EH (cell line): ENCODE measurements around the gene GZMM.
A peak's percentile ranks its signal among the peaks of the same experiment; 100 is the strongest.

Experiments
- DNase-seq: peaks from one replicate; pipeline ENCODE4 v3.0.0-alpha.2; 2015; ENCODE audit warnings: low read depth

The GZMM gene

GRCh38 chr19:566844-567243 lies 23.0 kb downstream of the GZMM start:
- DNase-seq, result no peak

DNA sequence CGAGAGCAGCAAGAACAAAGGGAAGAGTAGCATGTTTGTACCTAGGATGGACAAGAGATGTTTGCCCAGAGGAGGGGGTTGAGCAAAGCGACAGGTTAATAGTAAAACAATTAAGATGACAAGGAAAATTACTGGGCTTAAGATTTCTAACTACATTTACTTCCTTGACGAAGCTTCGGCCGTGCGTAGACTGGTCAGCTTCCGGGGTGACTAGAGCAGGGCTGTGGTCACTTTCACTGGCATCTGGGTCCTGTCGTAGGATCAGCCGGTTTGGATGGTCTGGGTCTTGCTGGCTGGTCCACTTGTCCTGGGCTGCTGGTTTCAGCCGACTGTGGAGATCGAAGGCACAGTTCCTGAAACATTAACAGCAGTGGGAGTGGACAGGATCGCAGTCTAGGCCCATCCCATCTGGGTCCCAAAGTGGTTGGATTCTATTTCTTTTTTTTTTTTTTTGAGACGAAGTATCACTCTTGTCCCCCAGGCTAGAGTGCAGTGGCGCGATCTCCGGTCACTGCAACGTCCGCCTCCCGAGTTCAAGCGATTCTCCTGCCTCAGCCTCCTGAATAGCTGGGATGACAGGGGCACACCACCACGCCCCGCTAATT lies 23.5 kb downstream of the GZMM start:
- DNase-seq, result no peak

GRCh38 chr19:570251-570686 lies 26.4 kb downstream of the GZMM start:
- DNase-seq, result no peak

DNA sequence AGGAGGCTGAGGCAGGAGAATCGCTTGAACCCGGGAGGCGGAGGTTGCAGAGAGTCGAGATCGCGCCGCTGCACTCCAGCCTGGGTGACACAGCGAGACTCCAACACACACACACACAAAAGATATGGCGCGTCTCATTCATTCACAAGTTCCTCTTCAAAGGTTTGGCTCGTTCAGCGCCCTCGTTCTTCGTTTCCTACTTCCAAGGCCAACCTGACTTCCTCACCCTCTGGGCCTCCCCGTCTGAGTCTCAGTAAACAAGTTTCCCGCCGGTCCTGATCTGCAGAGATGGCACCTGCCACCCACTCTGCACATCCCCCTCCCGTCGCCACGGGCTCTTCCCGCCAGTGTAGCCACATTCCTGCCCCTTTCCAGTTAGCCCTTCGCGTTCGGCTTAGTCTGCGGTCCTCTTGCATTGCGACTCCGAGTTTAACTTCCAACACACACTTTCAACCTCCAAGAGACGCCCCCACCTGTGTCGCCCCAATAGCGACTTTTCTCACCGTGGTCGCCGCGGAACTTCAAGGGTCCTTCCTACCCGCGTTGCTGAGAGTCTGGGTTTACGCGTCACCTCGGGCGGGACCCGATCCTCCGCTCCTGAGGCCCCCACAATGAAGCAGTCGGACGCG lies 27.2 kb downstream of the GZMM start:
- no peak for DNase-seq

GRCh38 chr19:571566-571974 lies 27.7 kb downstream of the GZMM start:
- peak; percentile 47 for DNase-seq

GRCh38 chr19:572140-572742 lies 28.4 kb downstream of the GZMM start, which contains the start of gene BSG:
TSS of gene BSG (plus strand) at chr19:572596. CDS start at chr19:572635, 39 bp downstream.
- peak; percentile 98 for DNase-seq

GRCh38 chr19:572743-573518 lies 29.1 kb downstream of the GZMM start:
- peak; percentile 62 for DNase-seq

DNA sequence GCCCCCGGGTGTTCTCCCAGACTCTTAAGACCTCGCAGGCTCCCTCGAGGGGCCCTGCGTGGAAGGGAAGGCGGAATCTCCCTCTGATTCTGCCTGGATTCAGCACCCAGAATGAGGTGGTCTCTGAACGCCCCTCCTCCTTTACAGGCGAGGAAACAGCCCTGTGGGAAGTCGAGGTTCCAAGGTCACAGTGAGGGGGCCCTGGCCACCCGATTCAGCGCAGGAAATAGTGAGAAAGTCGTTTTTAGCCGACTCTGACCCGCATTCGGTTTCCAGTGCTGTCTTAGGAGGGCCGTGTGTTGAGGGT lies 29.6 kb downstream of the GZMM start:
- DNase-seq, result no peak

GRCh38 chr19:574658-575526 lies 31.0 kb downstream of the GZMM start:
- peak; percentile 46 for DNase-seq

- peak; percentile 71 for DNase-seq
These were observed 32.0 kb downstream of the GZMM start for GRCh38 chr19:575527-576506.

DNA sequence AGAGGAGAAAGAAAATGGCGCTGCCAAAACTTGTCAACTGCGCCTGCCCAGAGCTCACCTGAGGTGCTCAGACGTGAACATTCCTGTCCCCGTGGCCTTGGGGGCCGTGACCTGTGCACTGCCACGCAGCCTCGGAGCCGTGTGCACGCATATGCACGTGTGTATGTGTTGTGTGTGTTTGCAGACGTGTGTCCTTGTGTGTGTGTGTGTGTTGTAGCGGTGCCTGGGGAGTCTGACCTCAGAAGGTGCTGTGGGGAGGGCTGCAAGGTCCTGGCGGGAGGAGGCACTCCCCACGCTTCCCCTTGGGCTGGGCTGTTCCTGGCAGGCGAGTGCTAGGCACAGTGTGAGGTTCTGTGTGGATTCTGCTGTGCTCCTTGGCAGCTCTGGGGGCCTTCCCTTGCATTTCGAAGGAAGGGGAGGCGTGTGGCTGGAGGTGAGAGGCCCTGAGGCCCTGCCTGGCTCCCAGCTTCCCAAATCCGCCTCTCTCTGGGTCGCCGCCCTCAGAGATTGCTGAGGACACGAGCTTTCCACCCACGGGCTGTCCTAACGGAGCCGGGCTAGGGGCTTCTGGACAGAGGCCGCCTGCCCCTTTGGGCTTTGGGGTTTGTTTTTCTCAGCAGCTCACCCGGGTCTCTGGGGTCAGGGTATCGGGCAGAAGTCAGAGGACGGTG lies 33.0 kb downstream of the GZMM start:
- DNase-seq, result no peak

DNA sequence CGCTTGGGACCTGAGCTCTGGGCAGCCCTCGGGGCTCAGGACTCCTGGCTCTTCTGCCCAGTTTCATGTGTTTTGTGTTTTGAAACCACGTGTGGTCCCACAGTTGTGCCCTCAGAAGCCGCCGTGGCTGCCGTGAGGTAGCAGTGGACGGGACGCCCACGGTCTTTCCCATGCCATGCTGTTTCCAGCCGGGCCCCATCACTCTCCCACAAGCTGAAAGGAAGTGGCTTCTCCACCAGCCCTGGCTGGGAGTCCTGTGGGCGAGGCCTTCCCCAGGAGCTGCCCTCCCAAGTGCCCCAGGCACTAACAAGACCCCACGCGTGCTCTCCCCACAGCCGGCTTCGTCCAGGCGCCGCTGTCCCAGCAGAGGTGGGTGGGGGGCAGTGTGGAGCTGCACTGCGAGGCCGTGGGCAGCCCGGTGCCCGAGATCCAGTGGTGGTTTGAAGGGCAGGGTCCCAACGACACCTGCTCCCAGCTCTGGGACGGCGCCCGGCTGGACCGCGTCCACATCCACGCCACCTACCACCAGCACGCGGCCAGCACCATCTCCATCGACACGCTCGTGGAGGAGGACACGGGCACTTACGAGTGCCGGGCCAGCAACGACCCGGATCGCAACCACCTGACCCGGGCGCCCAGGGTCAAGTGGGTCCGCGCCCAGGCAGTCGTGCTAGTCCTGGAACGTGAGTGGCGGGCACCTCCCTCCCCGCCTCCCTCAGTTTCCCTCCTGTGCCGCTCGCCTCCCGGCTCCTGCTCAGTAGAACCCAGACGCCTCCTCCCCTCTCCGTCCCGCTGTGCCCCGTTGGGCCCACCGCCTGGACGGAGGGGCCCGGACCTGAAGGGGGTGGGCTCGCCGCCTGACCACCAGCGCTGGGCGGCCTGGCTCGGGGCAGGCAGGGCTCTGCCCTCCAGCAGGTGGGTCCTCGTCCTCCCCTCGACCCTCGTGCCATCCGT lies 33.9 kb downstream of the GZMM start:
- DNase-seq, result no peak

DNA sequence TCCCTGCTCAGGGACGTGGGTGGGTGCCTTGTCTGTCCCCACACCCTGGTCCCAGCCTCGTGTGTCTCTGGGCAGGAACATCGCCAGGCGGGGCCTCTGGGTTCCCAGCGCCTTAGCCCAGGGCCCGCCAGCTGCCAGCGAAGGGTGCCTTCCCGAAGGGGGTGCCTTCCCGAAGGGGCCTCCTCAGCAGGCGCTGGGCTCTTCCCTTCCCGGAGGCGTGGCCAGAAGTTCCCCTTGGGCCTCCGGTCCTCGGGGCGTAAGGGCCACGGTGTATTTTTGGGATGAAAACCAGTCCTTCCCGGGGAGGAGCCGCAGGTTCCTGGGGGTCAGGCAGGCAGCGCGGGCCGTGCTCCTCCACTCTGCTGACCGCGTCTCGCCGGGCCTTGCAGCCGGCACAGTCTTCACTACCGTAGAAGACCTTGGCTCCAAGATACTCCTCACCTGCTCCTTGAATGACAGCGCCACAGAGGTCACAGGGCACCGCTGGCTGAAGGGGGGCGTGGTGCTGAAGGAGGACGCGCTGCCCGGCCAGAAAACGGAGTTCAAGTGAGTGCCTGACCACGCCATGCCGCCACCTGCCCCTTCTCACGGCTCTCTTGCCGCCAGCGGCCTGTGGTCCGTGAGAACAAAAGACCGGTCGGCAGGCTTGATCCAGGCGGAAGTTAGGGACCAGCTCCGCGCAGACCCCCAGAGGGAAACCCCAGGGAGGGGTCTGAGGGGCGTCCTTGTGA lies 35.4 kb downstream of the GZMM start:
- DNase-seq, result no peak

DNA sequence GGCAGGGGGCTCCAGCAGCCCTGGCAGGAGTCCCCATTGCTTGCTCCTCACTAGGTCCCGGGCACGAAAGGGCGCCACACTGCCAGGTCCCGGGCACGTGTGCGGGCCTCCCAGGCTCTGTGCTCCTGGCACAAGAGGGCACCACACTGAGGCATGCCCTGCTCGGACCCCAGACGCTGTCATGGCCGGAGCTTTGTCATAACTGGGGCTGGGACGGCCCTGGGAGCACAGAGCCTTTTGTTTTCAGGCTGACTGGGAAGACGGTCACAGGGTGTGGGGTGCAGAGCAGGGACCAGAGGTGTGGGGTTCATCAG lies 35.9 kb downstream of the GZMM start:
- no peak for DNase-seq

DNA sequence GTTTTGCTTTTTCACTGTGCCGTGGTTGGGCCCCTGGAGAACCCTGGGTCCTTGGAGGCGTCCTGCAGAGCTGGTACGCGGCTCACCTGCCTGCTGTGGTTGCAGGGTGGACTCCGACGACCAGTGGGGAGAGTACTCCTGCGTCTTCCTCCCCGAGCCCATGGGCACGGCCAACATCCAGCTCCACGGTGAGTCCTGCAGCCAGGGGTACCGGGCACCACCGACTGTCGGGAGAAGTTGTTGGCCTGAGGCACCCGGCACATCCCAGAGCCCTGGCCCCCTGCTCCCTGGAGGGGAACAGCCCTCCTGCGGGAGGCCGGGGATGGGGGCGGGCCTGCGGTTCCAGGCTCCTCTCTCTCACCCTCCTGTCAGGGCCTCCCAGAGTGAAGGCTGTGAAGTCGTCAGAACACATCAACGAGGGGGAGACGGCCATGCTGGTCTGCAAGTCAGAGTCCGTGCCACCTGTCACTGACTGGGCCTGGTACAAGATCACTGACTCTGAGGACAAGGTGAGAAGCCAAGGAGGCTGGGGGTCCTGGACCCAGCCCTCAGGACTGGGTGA lies 36.5 kb downstream of the GZMM start:
- no peak for DNase-seq

DNA sequence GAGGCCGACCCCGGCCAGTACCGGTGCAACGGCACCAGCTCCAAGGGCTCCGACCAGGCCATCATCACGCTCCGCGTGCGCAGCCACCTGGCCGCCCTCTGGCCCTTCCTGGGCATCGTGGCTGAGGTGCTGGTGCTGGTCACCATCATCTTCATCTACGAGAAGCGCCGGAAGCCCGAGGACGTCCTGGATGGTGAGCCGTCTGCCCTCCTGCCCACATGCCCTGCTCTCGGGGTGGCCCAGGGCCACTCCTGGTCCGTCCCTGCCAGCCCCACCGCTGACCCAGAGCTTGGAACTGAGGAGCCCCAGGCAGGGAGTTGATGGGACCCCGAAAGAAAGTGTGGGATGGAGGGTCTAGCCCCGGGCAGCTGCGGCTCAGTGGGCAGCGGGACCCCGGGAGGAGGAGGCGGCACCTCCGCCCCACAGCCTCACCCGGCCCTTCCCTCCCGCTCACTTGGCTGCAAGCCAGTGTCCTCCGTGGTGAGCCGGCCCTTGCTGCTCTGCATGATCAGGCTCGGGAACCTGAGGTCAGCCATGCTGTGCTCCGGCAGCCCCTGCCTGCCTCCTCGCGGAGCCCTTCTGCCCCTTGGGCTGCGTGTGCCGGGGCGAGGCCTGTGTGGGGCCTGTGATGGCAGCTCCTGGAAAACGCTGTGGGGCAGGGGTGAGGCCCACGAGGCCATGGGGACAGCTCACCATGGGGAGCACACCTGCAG lies 37.7 kb downstream of the GZMM start:
- DNase-seq, result no peak

DNA sequence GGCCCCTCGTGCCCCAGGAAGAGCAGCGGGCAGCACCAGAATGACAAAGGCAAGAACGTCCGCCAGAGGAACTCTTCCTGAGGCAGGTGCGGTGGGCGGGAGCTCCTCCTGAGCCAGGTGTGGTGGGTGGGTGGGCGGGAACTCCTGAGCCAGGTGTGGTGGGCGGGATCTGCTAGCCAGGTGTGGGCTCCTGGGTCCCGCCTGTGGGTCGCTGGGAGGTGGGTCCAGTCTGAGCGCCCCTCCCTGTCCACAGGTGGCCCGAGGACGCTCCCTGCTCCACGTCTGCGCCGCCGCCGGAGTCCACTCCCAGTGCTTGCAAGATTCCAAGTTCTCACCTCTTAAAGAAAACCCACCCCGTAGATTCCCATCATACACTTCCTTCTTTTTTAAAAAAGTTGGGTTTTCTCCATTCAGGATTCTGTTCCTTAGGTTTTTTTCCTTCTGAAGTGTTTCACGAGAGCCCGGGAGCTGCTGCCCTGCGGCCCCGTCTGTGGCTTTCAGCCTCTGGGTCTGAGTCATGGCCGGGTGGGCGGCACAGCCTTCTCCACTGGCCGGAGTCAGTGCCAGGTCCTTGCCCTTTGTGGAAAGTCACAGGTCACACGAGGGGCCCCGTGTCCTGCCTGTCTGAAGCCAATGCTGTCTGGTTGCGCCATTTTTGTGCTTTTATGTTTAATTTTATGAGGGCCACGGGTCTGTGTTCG lies 38.8 kb downstream of the GZMM start:
- DNase-seq, result peak; percentile 64
